Activated CD4-positive, alpha-beta T cell treated with anti-CD3 and anti-CD28 coated beads, Interleukin-2, amount 50 U/mL, for 16 hours (primary cell): ENCODE data around the gene HAPSTR1.
"Not testable (repeated sequence)": the region's sequence is repeated elsewhere in the genome, so short reads cannot be mapped to it uniquely, and the experiment has no call there.

ENCODE experiments used
- DNase-seq: peaks from one replicate; pipeline ENCODE4 v3.0.0-alpha.2; 2020

The HAPSTR1 gene, protein sequence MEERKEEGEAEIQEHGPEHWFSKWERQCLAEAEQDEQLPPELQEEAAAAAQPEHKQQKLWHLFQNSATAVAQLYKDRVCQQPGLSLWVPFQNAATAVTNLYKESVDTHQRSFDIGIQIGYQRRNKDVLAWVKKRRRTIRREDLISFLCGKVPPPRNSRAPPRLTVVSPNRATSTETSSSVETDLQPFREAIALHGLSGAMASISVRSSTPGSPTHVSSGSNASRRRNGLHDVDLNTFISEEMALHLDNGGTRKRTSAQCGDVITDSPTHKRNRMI

DNA sequence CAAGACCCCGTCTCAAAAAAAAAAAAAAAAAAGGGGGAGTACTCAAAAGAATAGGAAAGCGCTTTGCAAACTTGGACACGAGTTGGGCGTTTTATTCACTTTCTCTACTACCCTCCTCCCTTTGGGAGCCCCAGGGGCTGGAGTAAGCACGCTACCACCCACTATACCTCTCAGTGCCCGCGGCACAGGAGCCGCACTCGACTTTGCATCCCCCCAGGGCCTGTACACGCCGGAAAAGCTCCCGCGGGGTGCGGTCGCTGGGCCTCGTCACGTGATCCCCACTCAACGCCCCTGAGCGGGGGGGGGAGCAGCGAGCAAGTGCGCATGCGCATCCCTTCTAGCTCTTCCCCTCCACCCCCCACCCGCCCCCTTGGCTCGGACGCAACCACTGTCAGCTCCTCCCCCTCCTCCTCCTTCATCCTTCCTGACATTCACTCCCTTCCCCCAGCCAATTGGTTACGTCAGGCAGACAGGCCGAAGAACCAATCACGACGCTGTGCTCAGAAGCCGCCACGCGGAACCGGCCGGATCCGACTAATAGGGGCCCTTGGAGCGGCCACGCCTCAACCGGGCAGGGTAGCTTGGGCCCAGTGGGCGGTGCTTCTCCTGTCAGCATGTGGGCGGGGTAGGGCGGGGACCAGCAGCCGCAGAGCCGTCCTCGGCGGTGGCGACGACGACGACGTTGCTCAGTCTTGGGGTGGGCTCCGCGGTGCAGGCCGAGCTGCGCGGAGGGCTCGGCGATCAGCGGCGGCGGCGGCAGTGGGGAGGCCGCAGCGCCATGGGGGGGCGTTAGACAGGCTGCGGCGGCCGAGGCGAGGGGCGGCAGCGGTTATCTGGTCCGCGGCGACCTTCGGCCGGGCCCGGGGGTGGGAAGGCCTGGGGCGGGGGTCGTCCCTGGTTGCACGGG lies at the start of gene HAPSTR1:
HAPSTR1 (plus strand) TSS at position 685 of the 907 bp plus-strand sequence. CDS start 401 bp downstream, outside the sequence.
- peak; percentile 100 for DNase-seq

DNA sequence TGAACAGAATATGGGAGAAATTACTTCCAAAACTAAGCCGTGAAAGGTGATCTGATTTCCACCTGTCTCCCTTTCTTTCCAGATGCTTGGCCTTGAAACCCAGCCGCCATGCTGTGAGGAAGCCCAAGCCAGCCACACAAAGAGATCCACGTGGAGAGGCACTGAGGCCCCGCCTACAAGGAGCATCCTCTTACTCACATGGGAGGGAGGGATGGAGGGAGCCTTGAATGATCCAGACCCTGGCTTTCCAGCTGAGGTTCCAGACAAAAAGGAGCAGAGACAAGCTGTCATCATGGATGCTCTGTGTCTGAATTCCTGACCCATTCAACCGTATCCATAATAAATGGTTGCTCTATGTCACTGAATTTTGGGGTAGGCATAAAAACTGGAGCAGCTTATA lies 48.9 kb upstream of the HAPSTR1 start:
- DNase-seq, result no peak

DNA sequence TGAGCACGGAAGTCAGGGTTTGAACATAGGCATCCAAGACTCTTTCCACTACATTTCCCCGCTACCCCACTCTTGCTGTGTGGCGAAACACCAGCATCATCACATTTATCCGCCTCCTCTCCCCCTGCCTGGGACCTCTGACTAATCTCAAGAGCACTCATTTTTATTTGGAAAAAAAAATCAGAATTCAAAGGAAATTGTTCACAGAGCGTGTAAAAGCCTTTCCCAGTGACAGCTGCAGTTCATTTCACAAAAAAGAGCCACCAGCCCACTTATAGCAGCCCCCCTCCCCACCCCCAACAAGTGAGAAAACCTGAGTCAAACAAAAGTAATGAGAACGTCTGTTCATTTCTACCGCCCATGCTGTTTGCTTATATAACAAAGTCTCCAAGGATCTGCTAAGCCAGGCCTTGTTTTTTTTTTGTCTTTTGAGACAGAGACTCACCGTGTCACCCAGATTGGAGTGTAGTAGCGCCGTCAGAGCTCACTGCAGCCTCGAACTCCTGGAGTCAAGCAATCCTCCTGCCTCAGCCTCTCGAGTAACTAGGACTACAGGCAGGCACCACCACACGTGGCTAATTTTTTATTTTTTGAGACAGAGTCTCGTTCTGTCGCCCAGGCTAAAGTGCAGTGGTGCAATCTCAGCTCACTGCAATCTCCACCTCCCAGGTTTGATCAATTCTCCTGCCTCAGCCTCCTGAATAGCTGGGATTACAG lies 48.3 kb upstream of the HAPSTR1 start:
- DNase-seq, result no peak

DNA sequence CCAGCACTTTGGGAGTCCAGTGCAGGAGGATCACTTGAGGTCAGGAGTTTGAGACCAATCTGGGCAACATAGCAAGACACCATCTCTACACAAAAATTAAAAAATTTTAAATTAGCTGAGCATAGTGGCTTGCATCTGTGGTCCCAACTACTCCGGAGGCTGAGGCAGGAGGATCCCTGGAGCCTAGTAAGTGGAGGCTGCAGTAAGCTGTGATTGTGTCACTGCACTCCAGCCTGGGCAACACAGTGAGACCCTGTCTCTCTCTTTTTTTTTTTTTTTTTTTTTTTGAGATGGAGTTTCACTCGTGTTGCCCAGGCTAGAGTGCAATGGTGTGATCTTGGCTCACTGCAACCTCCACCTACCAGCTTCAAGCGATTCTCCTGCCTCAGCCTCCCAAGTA lies 45.9 kb upstream of the HAPSTR1 start:
- DNase-seq, result not testable (repeated sequence)

DNA sequence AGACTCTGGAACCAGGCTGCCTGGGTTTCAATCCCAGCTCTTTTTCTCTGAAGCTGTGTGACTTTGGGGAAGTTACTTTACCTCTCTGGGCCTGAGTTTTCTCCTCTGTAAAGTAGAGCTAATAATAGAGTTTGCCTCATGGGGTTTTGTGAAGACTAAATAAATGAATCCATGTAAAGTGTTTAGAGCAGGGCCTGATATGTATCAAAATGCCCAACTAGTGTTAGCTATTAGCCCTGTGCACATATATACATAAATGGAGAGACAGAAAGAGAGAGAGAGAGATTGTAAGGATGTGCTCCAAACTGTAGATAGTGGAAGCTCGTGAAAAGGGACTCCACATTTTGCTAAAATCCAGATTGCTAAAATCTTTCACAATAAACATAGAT lies 44.8 kb upstream of the HAPSTR1 start:
- no peak for DNase-seq

DNA sequence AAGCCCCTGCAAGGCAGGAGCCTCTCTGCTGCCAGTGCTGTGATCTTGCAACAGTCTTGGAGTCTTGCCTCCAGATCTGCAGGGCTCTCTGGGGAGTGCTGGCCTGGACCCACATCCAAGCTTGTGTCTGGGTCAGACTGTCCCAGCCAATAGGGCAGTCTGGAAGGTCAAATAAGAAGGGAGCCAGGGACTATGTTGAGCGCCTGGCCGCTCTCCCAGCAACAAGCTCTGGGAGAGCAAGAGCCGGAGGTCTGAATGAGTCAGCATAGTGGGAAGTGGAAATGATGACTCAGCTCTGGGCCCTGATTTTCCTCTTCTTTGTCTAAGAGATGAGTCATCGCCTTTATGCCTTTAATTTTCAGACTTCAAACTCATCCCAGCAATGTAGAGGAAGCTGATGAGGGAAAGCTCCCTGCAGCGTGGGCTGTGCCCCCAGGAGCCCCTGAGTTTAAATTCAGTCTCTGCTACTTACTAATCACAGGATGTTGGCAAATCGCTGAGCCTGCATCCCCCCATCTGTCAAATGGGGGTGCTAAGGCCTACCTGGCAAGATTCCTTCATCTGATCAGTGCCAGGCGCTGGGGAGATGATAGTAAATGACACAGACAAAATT lies 43.6 kb upstream of the HAPSTR1 start:
- DNase-seq, result peak; percentile 84

DNA sequence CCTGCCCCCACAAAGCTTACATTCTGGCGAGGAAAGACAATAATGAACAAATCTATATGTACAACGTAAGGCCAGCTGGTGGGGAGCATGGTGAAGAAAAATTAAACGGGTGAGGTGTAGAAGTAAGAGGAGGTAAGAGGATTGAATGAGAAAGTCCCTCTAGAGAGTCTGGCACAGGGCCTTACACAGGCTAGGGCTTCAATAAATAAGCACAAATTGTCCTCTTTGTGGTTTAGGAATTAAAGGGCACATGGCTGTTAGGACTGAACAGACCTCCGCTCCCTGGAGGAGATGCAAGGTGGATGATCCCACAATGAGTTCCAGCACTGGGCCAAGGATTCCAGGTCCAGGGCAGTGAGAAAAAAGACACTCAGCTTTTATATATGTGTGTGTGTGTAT lies 43.1 kb upstream of the HAPSTR1 start:
- no peak for DNase-seq

DNA sequence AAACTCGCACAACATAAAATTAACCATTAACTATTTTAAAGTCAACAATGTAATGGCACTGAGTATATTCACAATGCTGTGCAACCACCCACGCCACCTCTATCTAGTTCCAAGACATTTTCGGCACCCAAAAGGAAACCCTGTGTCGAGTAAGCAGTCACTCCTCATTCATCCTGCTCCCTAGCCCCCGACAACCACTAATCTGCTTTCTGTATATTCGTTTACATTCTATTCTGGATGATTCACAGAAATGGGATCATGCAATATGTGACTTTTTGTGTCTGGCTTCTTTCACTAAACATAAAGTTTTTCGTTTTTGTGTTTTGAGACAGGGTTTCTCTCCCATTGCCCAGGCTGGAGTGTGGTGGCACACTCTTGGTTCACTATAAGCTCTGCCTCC lies 42.2 kb upstream of the HAPSTR1 start:
- no peak for DNase-seq

DNA sequence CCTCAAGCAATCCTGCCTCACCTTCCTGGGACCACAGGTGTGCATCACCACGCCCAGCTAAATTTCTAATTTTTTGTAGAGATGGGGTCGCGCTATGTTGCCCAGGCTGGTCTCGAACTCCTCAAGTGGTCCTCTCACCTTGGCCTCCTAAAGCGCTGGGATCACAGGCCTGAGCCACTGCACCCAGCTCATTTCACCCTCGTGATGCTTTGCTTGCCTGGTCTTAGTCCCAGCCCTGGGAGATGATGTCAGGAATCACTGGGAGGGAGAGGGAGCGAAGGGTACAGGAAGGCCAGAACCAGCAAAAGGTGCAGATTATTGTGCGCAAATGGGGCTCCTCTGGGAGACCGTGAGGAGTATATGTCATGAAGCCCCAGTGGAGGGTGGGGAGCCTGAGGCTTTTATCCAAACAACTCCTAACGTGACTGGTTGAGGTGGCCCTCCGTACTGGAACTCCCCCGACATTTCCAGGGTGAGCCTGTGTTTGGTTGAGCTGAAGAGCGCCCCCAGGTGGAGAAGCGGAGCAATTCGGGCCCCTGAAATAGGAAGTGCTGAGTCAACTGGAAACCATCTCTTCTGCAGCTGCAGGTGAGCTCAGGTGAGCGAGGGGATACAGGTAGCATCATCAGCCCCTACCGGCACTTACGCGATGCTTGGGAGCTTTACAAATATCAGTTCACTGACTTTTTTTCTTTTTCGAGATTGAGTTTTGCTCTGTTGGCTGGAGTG lies 41.2 kb upstream of the HAPSTR1 start:
- no peak for DNase-seq

DNA sequence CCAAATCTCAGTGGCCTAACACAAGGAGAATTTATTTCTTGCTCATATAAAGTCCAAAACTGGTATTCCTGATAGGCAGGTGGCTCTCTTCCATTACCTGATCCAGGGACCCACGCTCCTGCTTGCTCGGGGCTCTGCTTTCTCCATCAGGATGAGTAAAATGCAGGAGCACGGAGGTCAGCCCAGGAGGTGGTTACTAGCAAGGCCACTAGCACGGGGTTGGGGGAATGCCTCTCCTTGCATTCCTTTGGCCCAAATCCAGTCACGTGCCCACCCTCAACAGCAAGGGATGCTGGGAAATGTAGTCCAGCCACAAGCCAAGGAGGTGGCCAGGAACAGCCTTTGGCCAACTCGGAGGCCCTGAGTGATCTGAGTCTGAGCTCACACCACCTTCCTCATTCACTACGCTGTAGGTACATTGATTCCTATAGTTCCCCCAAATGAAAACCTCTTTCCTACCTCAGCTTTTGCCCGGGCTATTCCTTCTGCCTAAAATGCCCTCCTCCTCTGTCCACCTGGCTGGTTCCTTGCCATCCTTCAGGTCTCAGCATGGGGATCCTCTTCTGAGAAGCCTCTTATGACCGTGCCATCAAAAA lies 38.3 kb upstream of the HAPSTR1 start:
- peak; percentile 38 for DNase-seq

DNA sequence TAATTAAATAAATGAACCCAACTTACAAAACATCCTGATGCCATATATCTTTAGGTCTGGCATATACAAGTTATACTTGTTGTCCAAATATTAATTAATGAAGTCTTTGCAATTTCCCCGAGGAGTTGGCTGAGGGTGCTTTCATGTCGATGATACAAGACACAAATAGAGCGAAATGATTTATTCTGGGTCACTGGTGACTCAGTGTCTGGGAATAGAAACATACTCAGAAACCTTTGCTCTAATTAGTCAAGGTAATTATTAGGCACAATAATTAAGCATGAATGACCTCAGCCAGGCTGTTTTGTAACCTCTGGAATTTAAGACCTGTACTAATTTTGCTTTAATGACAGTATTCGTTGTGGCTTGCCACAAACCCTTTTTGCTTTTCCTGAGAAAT lies 37.0 kb upstream of the HAPSTR1 start:
- no peak for DNase-seq

DNA sequence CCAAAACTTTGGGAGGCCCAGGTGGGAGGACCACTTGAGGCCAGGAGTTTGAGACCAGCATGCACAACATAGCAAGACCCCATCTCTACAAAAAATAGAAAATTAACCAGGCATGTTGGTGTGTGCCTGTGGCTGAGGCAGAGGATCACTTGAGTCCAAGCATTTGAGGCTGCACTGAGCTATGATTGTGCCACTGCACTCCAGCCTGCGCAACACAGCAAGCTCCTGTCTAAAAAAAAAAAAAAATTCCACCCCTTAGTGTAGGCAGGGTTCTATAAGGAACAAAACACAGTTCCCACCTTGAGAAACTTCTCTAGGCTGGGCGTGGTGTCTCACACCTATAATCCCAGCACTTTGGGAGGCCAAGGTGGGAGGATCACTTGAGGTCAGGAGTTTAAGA lies 36.3 kb upstream of the HAPSTR1 start:
- DNase-seq, result no peak

DNA sequence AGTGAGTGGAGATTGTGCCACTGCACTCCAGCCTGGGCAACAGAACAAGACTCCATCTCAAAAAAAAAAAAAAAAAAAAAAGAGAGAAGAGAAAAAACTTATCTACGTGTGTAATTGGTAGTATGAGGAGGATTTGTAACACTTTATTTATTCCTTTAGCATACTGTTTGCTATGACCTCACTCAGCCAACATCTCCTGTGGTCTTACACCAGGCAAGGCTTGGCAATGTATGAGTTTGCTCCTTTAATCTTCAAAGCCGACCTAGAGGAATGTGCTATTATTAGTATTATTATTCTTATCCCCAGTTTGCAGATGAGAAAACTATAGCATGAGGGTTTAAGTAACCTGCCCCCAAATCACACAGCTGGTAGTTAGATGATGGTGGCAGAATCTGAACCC lies 35.8 kb upstream of the HAPSTR1 start:
- no peak for DNase-seq

DNA sequence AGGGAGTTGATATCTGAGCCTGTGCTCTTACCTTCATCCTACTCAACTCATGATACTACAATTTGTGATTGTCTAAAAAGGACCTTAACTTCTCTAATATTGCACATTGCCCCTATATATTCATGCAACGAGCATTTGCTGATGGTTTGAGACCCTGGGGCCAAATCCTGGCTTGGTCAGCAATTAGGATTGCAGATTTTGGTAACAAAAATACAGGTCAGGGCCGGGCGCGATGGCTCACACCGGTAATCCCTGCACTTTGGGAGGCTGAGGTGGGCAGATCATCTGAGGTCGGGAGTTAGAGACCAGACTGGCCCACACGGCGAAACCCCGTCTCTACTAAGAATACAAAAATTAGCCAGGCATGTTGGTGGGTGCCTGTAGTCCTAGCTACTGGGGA lies 35.4 kb upstream of the HAPSTR1 start:
- DNase-seq, result no peak

DNA sequence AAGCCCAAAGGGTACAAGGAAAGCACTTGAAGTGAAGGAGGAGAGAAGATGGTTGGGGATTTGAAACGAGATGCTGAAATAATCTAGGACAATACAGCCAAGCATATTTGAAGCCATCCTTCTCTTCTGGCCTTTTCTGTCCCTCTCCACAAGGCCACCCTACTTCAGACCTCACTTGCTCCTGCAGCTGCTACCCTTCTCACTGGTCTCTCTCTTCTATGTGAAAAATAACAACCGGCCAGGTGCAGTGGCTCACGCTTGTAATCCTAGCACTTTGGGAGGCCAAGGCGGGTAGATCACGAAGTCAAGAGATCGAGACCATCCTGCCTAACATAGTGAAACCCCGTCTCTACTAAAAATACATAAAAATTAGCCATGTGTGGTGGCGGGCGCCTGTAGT lies 33.2 kb upstream of the HAPSTR1 start:
- DNase-seq, result no peak

DNA sequence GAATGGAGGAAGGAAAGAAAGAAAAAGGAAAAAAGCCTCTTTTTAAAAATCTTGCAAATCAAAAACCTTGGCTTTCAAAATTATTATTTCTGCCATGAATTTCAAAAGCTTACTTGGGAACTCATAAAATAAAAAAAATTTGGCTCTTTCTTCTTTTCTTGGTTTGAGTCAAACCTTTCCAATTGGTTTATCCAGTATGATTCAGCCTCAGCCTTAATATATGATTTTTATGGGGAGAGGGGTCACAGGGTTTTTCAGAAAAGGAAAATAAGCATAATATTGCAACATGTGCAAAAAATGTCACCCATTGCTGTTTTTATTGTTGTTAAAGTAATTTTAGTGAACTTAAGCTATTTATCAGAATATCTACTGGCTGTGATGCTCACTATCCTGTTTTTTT lies 31.2 kb upstream of the HAPSTR1 start:
- no peak for DNase-seq

DNA sequence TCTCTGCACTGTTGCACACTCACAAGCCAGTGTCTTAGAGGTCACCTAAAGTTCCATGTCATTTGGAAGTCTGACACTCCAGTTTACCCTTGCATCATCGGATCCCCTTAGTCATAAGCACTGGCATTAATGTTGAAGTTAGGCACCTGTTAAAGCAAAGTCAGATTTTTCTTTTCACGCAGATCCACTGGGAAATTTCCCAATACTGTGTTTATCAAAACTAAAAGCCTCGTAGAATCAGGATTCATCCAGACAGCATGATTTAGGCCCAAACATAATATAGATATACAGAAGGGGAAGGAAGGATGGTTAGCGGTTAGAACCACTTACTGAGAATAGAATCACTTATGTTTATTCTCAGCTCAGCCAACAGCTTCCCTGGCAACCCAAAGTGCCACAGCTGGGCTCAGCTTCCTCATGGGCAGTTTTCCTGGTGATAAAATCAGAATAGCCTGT lies 30.1 kb upstream of the HAPSTR1 start:
- DNase-seq, result peak; percentile 24

DNA sequence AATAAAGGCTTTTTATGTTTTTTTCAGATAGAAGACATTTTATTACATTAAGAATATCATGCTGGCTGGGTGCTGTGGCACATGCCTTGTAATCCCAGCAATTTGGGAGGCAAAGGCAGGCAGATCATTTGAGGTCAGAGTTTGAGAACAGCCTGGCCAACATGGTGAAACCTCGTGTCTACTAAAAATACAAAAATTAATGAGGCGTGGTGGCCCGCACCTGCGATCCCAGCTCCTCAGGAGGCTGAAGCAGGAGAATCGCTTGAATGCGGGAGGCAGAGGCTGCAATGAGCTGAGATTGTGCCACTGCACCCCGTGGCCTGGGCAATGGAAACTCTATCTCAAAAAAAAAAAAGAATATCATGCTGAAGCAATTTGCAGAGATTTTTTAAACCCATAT lies 29.1 kb upstream of the HAPSTR1 start:
- DNase-seq, result no peak

DNA sequence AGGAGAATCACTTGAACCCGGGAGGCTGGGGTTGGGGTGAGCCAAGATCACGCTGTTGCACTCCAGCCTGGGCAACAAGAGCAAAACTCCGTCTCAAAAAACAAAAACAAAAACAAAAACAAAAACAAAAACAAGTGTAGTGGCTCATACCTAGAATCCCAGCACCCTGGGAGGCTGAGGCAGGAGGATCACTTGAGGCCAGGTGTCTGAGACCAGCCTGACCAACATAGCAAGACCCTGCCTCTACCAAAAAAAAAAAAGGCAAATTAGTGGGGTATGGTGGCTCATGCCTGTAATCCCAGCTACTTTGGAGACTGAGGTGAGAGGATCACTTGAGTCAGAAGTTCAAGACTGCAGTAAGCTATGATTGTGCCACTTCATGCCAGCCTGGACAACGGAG lies 26.4 kb upstream of the HAPSTR1 start:
- DNase-seq, result no peak

DNA sequence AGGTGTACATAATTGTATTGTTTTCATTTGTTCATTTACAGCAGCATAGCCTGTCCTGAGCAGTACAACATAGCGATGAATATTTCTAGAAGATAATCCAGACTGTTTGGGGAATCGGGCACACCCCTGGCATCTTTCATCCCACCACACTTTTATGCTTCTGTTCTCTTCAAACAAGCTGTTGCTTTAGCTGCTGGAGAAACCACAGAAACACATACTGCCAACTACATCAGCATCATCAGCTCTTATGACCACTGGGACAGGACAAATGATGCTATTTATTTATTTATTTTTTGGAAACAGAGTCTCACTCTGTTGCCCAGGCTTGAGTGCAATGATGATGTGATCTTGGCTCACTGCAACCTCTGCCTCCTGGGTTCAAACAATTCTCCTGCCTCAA lies 22.6 kb upstream of the HAPSTR1 start:
- no peak for DNase-seq

DNA sequence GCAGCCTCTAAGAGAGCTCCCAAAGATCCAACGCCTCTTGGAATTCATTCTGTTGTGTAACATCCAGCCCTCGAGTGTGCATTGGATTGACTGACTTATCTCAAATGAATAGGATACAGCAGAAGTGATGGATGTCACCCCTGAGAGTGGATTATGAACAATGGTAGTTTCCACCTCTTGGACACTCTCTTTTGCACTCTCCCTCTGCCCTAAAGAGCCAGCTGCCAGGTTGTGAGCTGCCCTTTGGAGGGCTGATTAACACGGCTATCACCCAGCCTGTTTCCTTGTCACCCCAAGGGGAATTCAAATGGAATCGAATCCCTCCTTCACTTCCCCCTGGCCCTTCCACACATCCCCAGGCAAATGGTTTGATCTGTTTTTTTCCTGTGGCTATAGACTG lies 21.2 kb upstream of the HAPSTR1 start:
- DNase-seq, result no peak

DNA sequence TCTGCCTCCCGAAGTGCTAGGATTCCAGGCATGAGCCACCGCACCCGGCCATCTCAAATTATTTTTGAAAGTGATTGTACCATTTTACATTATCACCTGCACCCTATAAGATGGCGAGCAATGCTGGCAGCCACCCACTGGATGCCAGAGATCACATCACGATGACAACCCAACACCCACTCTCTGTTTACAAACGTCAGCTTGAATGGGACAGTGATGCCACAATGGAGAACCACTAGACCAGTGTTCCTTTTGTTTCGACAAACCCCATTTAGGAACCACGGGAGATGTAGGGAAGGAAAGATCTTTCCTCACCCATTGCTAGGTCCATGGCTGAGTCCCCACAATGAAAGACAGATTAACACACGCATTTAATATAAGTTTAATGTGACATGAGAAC lies 20.1 kb upstream of the HAPSTR1 start:
- DNase-seq, result no peak
